ENCODE measurements around the gene XPO4.

- TF ChIP-seq, protein P1, sequence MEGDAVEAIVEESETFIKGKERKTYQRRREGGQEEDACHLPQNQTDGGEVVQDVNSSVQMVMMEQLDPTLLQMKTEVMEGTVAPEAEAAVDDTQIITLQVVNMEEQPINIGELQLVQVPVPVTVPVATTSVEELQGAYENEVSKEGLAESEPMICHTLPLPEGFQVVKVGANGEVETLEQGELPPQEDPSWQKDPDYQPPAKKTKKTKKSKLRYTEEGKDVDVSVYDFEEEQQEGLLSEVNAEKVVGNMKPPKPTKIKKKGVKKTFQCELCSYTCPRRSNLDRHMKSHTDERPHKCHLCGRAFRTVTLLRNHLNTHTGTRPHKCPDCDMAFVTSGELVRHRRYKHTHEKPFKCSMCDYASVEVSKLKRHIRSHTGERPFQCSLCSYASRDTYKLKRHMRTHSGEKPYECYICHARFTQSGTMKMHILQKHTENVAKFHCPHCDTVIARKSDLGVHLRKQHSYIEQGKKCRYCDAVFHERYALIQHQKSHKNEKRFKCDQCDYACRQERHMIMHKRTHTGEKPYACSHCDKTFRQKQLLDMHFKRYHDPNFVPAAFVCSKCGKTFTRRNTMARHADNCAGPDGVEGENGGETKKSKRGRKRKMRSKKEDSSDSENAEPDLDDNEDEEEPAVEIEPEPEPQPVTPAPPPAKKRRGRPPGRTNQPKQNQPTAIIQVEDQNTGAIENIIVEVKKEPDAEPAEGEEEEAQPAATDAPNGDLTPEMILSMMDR (IDR thresholded peaks at IDR 0.05; ENCODE audit: low read depth, low read length) = no peak
- TF ChIP-seq EZH2phosphoT487 (IDR thresholded peaks at IDR 0.05; ENCODE audit: low read depth) = no peak
Observed at GRCh38 chr13:20927596-20928257, 25.2 kb upstream of the XPO4 start.

Data from OCI-LY3 (cell line).